Liver (tissue), 9 donors: ENCODE results near the gene ERBB4. TPM values are rescaled to one million over a fixed set of nuclear protein-coding genes. Genes with fewer than 3 reads are reported as not detected.

Experiments used
- DNase-seq: peaks from one replicate; pipeline ENCODE4 v3.0.0-alpha.2; 2017; ENCODE audit warnings: low spot score
- H3K27ac ChIP-seq, 2 donors: one replicate each; pipeline ENCODE4 v1.7.0; 2013; ENCODE audit warnings: inconsistent platforms in 2 of 2, low read length in 2 of 2, control low read depth in 1 of 2, low read depth in 1 of 2, mild to moderate bottlenecking in 1 of 2
- H3K27me3 ChIP-seq, 4 donors: one replicate each; pipeline versions ENCODE4 v1.6.1 to v1.7.0; 2013; ENCODE audit warnings: low read length in 3 of 4, inconsistent platforms in 1 of 4, mild to moderate bottlenecking in 1 of 4, moderate library complexity in 1 of 4; ENCODE audit not compliant: control insufficient read depth in 4 of 4, insufficient read depth in 4 of 4
- H3K36me3 ChIP-seq, 4 donors: one replicate each; pipeline versions ENCODE4 v1.6.1 to v1.7.0; 2013; ENCODE audit warnings: low read length in 3 of 4, mild to moderate bottlenecking in 3 of 4, low read depth in 1 of 4, moderate library complexity in 1 of 4; ENCODE audit not compliant: control insufficient read depth in 4 of 4, insufficient read depth in 3 of 4
- H3K4me1 ChIP-seq, 4 donors: one replicate each; pipeline versions ENCODE4 v1.6.1 to v1.7.0; 2013; ENCODE audit warnings: low read length in 3 of 4, mild to moderate bottlenecking in 3 of 4, moderate library complexity in 1 of 4; ENCODE audit not compliant: control insufficient read depth in 4 of 4, insufficient read depth in 4 of 4
- H3K4me3 ChIP-seq, 3 donors: one replicate each; pipeline versions ENCODE4 v1.6.1 to v1.7.0; 2013; ENCODE audit warnings: low read length in 3 of 3, control low read depth in 1 of 3, low read depth in 1 of 3, mild to moderate bottlenecking in 1 of 3
- H3K9ac ChIP-seq, 2 donors: one replicate each; pipeline ENCODE4 v1.7.0; 2013; ENCODE audit warnings: low read length in 2 of 2, mild to moderate bottlenecking in 2 of 2, moderate library complexity in 2 of 2, control low read depth in 1 of 2, low read depth in 1 of 2
- H3K9me3 ChIP-seq, 4 donors: one replicate each; pipeline versions ENCODE4 v1.6.1 to v1.7.0; 2013; ENCODE audit warnings: low read length in 3 of 4; ENCODE audit not compliant: control insufficient read depth in 4 of 4
- ATF3 ChIP-seq: IDR thresholded peaks from 2 replicates; pipeline ENCODE4 v1.6.1; 2016; ENCODE audit warnings: antibody characterized with exemption
- CTCF ChIP-seq: fragments of 150-350 bp; IDR thresholded peaks from 2 replicates; pipeline ENCODE4 v1.5.1; 2017; ENCODE audit warnings: improper control_type of control experiment, low read depth, low read length; ENCODE audit not compliant: missing input control
- EGR1 ChIP-seq, 2 donors: IDR thresholded peaks; 2 replicates each; pipeline ENCODE4 v1.6.1; 2016 to 2018; ENCODE audit warnings: antibody characterized with exemption in 2 of 2, low read depth in 2 of 2
- FOXA1 ChIP-seq: IDR thresholded peaks from 2 replicates; pipeline ENCODE4 v1.6.1; 2016; ENCODE audit warnings: antibody characterized with exemption
- FOXA2 ChIP-seq: IDR thresholded peaks from 2 replicates; pipeline ENCODE4 v1.6.1; 2016; ENCODE audit warnings: antibody characterized with exemption
- GABPA ChIP-seq, 2 donors: IDR thresholded peaks in 1 of 2; conservative IDR thresholded peaks in 1 of 2; 2 replicates each; pipeline ENCODE4 v1.6.1; 2016; ENCODE audit warnings: antibody characterized with exemption in 2 of 2, mild to moderate bottlenecking in 1 of 2, moderate library complexity in 1 of 2
- HNF4A ChIP-seq, 2 donors: conservative IDR thresholded peaks; 2 replicates each; pipeline ENCODE4 v1.6.1; 2016; ENCODE audit warnings: antibody characterized with exemption in 2 of 2, mild to moderate bottlenecking in 2 of 2
- HNF4G ChIP-seq: IDR thresholded peaks from 2 replicates; pipeline ENCODE4 v1.6.1; 2016; ENCODE audit warnings: antibody characterized with exemption
- JUND ChIP-seq, 2 donors: IDR thresholded peaks; 2 replicates each; pipeline ENCODE4 v1.6.1; 2016; ENCODE audit warnings: antibody characterized with exemption in 2 of 2
- MAX ChIP-seq: IDR thresholded peaks from 2 replicates; pipeline ENCODE4 v1.6.1; 2016; ENCODE audit warnings: antibody characterized with exemption
- NR2F2 ChIP-seq: IDR thresholded peaks from 2 replicates; pipeline ENCODE4 v1.6.1; 2016; ENCODE audit warnings: antibody characterized with exemption
- RAD21 ChIP-seq, 2 donors: IDR thresholded peaks; 2 replicates each; pipeline ENCODE4 v1.6.1; 2016; ENCODE audit warnings: antibody characterized with exemption in 2 of 2, mild to moderate bottlenecking in 2 of 2
- REST ChIP-seq: IDR thresholded peaks from 2 replicates; pipeline ENCODE4 v1.6.1; 2016; ENCODE audit warnings: antibody characterized with exemption, mild to moderate bottlenecking
- RXRA ChIP-seq, 2 donors: IDR thresholded peaks; 2 replicates each; pipeline ENCODE4 v1.6.1; 2017 to 2018; ENCODE audit warnings: antibody characterized with exemption in 2 of 2, mild to moderate bottlenecking in 1 of 2
- TAF1 ChIP-seq: conservative IDR thresholded peaks from 2 replicates; pipeline ENCODE4 v1.6.1; 2016; ENCODE audit warnings: antibody characterized with exemption, mild to moderate bottlenecking
- YY1 ChIP-seq: IDR thresholded peaks from 2 replicates; pipeline ENCODE4 v1.6.1; 2016; ENCODE audit warnings: antibody characterized with exemption, mild to moderate bottlenecking
- ZBTB33 ChIP-seq: IDR thresholded peaks from 2 replicates; pipeline ENCODE4 v1.6.1; 2016; ENCODE audit warnings: antibody characterized with exemption
- WGBS: extraction: QIAGEN DNeasy Blood & Tissue Kit; methylation state at CpG from one replicate; pipeline ENCODE4 v1.1.7; 2013; 5-methylcytosine and 5-hydroxymethylcytosine counted together
- polyA plus RNA-seq, 2 donors: library from polyadenylated mRNA; stranded (reverse) in 1 of 2; unstranded in 1 of 2; fragments of 200-250 nt in 1 of 2; fragments of >200 nt in 1 of 2; fragmentation: Nextera tagmentation in 1 of 2; extraction: Ambion mirVana in 1 of 2; gene quantifications; one replicate each; pipeline versions ENCODE4 v1.2.1 to v1.2.3, GENCODE V29; 2013 to 2015
- total RNA-seq, 2 donors: library from RNA; depleted of rRNA; stranded (reverse); fragments of >200 nt; gene quantifications; one replicate each; pipeline ENCODE4 v1.2.3, GENCODE V29; 2014
- donor health status: healthy.
- donor health status: healthy.
- donor health status: healthy.
- donor health status: healthy.
- donor health status: healthy.

Gene ERBB4
- total and polyA plus RNA-seq, 4 donors: 0.03 to 0.42 TPM; not detected in 2

GRCh38 chr2:212158081-212158480 lies 380.5 kb downstream of the ERBB4 start (continued):
- TF ChIP-seq REST (no peak), JUND (IDR thresholded peaks at IDR 0.05) (no peak), MAX (no peak)

- Histone ChIP-seq H3K27ac (no peak overlapping the region), H3K9me3 (no peaks in the 10 kb centered on the region), H3K9ac (no peak overlapping the region), H3K27me3 (peaks cover 0 to 3% (median 0%) of the 10 kb centered on the region in 4 donors), H3K4me3 (no peak overlapping the region), H3K36me3 (no peaks in the 10 kb centered on the region), H3K4me1 (no peaks in the 10 kb centered on the region)
- TF ChIP-seq FOXA2 (no peak), HNF4G (no peak), MAX (no peak), ATF3 (no peak), YY1 (no peak), RXRA (IDR thresholded peaks at IDR 0.05) (no peak), HNF4A (conservative IDR thresholded peaks at IDR 0.05) (no peak), ZBTB33 (no peak), TAF1 (no peak), FOXA1 (no peak), RAD21 (IDR thresholded peaks at IDR 0.05) (no peak), NR2F2 (no peak), REST (no peak), EGR1 (IDR thresholded peaks at IDR 0.05; ENCODE audit: low read depth in 2 of 2) (no peak), JUND (IDR thresholded peaks at IDR 0.05) (no peak), GABPA (IDR thresholded peaks at IDR 0.05 in 1 of 2, conservative IDR thresholded peaks at IDR 0.05 in 1 of 2) (no peak), CTCF (no peak)
- no peak for DNase-seq
- 22% methylated on average over 1 of the region's 1 CpG for WGBS
Measured at GRCh38 chr2:212157012-212157411, 381.6 kb downstream of the ERBB4 start.
